Islet of Langerhans (tissue), 1 donor: ENCODE results near the gene IFNA16.
"Not testable (repeated sequence)": the region's sequence is repeated elsewhere in the genome, so short reads cannot be mapped to it uniquely, and the experiment has no call there.

Experiments used
- FAIRE-seq: peaks from one replicate; lab custom pipeline; 2011; peaks lifted over from hg19 to GRCh38; lab: Jason Lieb, UNC

Gene IFNA16

GRCh38 chr9:21194867-21195776 is 22.0 kb downstream of the IFNA16 start:
- not testable (repeated sequence) for FAIRE-seq

- not testable (repeated sequence) for FAIRE-seq
Observed at GRCh38 chr9:21187487-21187886, 29.6 kb downstream of the IFNA16 start, which contains the start of gene IFNA4. Gene IFNA4 (minus strand): TSS chr9:21187587. CDS start chr9:21187531, 56 bp downstream.

GRCh38 chr9:21182810-21183736 is 34.0 kb downstream of the IFNA16 start:
- FAIRE-seq, result not testable (repeated sequence)

- FAIRE-seq, result no peak
Observed at GRCh38 chr9:21174671-21175070, 42.4 kb downstream of the IFNA16 start.

GRCh38 chr9:21172156-21172555 is 45.0 kb downstream of the IFNA16 start:
- no peak for FAIRE-seq

- no peak for FAIRE-seq
Observed at GRCh38 chr9:21171351-21171750, 45.8 kb downstream of the IFNA16 start.

GRCh38 chr9:21166560-21166959 is 50.6 kb downstream of the IFNA16 start, which contains the start of gene IFNA21:
Gene IFNA21 (minus strand): TSS chr9:21166660. CDS start chr9:21166612, 48 bp downstream.
- FAIRE-seq, result not testable (repeated sequence)
